KBM-7 (cell line): Measurements from ENCODE around the gene FAM90A26.
"Not testable (repeated sequence)": the region's sequence is repeated elsewhere in the genome, so short reads cannot be mapped to it uniquely, and the experiment has no call there.

Experiments
- DNase-seq: peaks from one replicate; pipeline ENCODE4 v3.0.0-alpha.2; 2015
- in situ Hi-C: fragments of 300-500 bp; cut with MboI; formaldehyde crosslinking; loops from 2 replicates; pipeline ENCODE4 v1.14.3; 2020; ENCODE audit warnings: low sequenced_read_pairs, low pct_unique_long_range_greater_than_20kb, mixed read lengths

Gene FAM90A26

GRCh38 chr4:9155101-9155886 is 14.9 kb upstream of the FAM90A26 start:
- in situ Hi-C loops, DNase-seq: not testable (repeated sequence)

GRCh38 chr4:9158392-9158791 is 11.8 kb upstream of the FAM90A26 start:
- DNase-seq, in situ Hi-C loops: not testable (repeated sequence)

- DNase-seq, in situ Hi-C loops: not testable (repeated sequence)
Observed at GRCh38 chr4:9160046-9160445, 10.2 kb upstream of the FAM90A26 start.

GRCh38 chr4:9165990-9166389 is 4.2 kb upstream of the FAM90A26 start:
- in situ Hi-C loops, DNase-seq: not testable (repeated sequence)

GRCh38 chr4:9210357-9210756 is 40.1 kb downstream of the FAM90A26 start, which contains the start of gene USP17L10:
Gene USP17L10 (plus strand): TSS chr4:9210657. CDS start chr4:9210657, 0 bp downstream.
- in situ Hi-C loops: not testable (repeated sequence)

GRCh38 chr4:9214701-9215100 is 44.5 kb downstream of the FAM90A26 start:
- DNase-seq, in situ Hi-C loops: not testable (repeated sequence)

More at GRCh38 chr4:9210357-9210756, 40.1 kb downstream of the FAM90A26 start, which contains the start of gene USP17L10:
- not testable (repeated sequence) for DNase-seq

GRCh38 chr4:9215105-9215504 is 44.9 kb downstream of the FAM90A26 start, which contains the start of gene USP17L11:
Gene USP17L11 (plus strand): TSS chr4:9215405. CDS start chr4:9215405, 0 bp downstream.
- in situ Hi-C loops, DNase-seq: not testable (repeated sequence)

GRCh38 chr4:9219852-9220251 is 49.6 kb downstream of the FAM90A26 start, which contains the start of gene USP17L12:
Gene USP17L12 (plus strand): TSS chr4:9220152. CDS start chr4:9220152, 0 bp downstream.
- DNase-seq, in situ Hi-C loops: not testable (repeated sequence)

GRCh38 chr4:9224596-9224995 is 54.4 kb downstream of the FAM90A26 start, which contains the start of gene USP17L13:
Gene USP17L13 (plus strand): TSS chr4:9224896. CDS start chr4:9224896, 0 bp downstream.
- DNase-seq, in situ Hi-C loops: not testable (repeated sequence)
